ENCODE results near the gene TGFBR3L. TPM values are rescaled to one million over a fixed set of nuclear protein-coding genes. Genes with fewer than 3 reads are reported as not detected.

Gene TGFBR3L
- total and polyA plus RNA-seq, 2 of the 8 experiments (the other 6 are each of a cell fraction or from before 2014, with no cell fraction given): 3.1 to 3.7 TPM

DNA sequence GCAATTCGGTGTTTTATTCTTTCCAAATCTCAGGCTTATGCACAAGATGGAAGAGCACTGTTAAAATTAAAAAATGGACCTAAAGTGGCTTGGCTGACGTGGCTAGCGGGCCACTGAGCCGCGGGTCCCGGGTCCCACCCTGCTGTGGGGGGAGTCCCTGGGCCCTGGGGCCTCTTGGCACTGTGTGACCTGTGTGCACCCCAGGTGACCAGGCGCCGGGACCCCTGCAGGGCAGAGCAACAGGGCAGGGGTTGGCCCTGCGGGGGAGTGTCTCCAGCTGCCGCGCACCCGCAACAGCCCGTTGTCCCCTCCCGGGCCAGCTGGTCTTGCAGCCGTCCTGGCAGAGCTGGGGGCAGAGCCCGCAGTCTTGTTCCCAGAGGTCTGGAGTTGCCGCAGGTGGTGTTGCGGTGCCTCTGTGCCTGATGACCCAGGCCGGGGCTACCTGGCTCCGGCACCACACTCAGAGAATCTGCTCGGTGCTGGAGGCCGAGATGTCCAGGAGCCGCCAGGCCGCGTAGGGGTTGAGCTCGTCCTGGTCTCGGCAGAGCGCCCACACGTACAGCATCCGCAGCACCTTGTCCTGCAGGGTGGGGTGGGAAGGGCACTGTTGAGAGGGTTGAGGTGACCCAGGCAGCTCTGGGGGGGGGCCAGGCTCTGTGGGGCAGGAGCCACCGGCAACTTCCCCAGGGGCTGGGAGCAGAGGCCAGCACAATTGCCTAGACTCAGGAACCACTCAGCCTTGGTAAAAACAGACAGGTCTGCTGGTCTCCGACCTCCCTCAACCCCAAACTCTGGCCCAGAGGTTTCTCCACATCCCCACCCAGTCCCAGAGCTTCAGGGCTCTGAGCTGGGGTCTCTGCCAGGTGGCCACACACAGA lies 12.3 kb downstream of the TGFBR3L start (continued):
- TF ChIP-seq SIRT6 (IDR thresholded peaks at IDR 0.05; ENCODE audit: low read length) (no peak), SP2 (IDR thresholded peaks at IDR 0.05; ENCODE audit: low read length) (no peak), NANOG (IDR thresholded peaks at IDR 0.05; ENCODE audit: insufficient read depth, low read depth, low read length, poor library complexity, severe bottlenecking) (no peak), BACH1 (IDR thresholded peaks at IDR 0.05; ENCODE audit: low read length) (no peak), HDAC6 (IDR thresholded peaks at IDR 0.05; ENCODE audit: low read depth, low read length) (no peak), JUN (IDR thresholded peaks at IDR 0.05; ENCODE audit: low read depth, low read length) (no peak), BCL11A (IDR thresholded peaks at IDR 0.05; ENCODE audit: low read depth in 2 of 2, low read length in 2 of 2) (no peak), SAP30 (IDR thresholded peaks at IDR 0.05; ENCODE audit: insufficient read depth, insufficient replicate concordance, low read length) (no peak), KDM4A (IDR thresholded peaks at IDR 0.05; ENCODE audit: low read depth, low read length, severe bottlenecking) (no peak)

All from H1 (cell line).